ENCODE measurements around the gene WDR4. TPM values are rescaled to one million over a fixed set of nuclear protein-coding genes. Genes with fewer than 3 reads are reported as not detected.

WDR4 gene
- total RNA-seq, 2 experiments from 2014 or later, result 38.6 to 38.7 TPM

- no peaks in the 10 kb centered on the region for H3K9me3 Mint-ChIP-seq
- intact Hi-C loops (cut with micrococcal nuclease), result no loop called here
- H3K4me3 Mint-ChIP-seq, result no peak overlapping the region
- H3K36me3 Mint-ChIP-seq (ENCODE audit: low read depth), result peaks cover 33% of the 10 kb centered on the region
- CTCF ChIA-PET, result no interaction called here
- DNase-seq, result no peak
- H3K4me1 Mint-ChIP-seq (ENCODE audit: low read depth), result peaks cover 3% of the 10 kb centered on the region
- no peaks in the 10 kb centered on the region for H3K27me3 Mint-ChIP-seq (ENCODE audit: low read depth)
- no peak overlapping the region for H3K27ac Mint-ChIP-seq
Observed at GRCh38 chr21:42858185-42858847, 21.0 kb downstream of the WDR4 start.

DNA sequence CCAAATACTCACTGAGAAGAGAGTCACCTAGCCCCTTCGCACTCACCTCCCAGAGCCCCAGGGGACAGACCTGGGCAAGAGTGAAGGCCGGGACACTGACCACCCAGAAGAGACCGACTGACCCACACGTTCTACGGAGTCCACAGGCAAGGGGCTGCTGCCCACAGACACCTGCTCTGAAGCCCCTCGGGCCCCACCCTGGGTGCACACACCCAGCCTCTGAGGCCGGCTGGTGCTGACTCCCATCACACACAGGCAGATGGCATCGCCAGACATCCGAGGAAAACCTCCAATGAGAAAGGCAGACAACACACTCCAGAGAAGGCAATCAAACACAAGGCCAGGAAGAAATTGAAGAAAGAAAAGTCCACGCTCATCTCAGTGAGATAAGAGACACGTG, 22.1 kb downstream of the WDR4 start:
- CTCF ChIA-PET, result no interaction called here
- peaks cover 33% of the 10 kb centered on the region for H3K36me3 Mint-ChIP-seq (ENCODE audit: low read depth)
- no peak overlapping the region for H3K27ac Mint-ChIP-seq
- H3K9me3 Mint-ChIP-seq, result no peaks in the 10 kb centered on the region
- no peaks in the 10 kb centered on the region for H3K4me1 Mint-ChIP-seq (ENCODE audit: low read depth)
- no peak for DNase-seq
- no peaks in the 10 kb centered on the region for H3K27me3 Mint-ChIP-seq (ENCODE audit: low read depth)
- no peak overlapping the region for H3K4me3 Mint-ChIP-seq
- intact Hi-C loops (cut with micrococcal nuclease), result no loop called here

DNA sequence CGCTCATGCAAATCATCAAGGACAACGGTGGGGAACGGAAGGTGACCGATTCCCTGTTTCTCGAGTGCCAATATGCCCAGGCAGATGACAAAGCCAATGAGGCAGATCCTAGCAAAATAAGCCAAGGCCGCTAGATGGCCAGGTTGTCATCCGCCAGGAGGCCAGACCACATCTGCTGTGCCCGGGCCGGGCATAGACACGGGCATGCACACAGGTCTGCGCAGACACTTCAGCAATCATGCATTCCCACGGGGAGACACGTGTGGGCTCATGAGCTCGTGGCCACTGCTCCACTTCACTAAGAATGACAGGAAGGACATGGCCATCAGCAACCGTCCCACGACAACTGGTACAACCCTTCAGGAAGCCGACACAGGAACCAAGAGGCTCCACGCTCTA, 23.4 kb downstream of the WDR4 start:
- Mint-ChIP-seq H3K36me3 (ENCODE audit: low read depth) (peaks cover 38% of the 10 kb centered on the region), H3K27me3 (ENCODE audit: low read depth) (no peaks in the 10 kb centered on the region), H3K9me3 (no peaks in the 10 kb centered on the region), H3K4me1 (ENCODE audit: low read depth) (no peaks in the 10 kb centered on the region), H3K27ac (no peak overlapping the region), H3K4me3 (no peak overlapping the region)
- CTCF ChIA-PET, result no interaction called here
- no peak for DNase-seq
- intact Hi-C loops (cut with micrococcal nuclease), result no loop called here

DNA sequence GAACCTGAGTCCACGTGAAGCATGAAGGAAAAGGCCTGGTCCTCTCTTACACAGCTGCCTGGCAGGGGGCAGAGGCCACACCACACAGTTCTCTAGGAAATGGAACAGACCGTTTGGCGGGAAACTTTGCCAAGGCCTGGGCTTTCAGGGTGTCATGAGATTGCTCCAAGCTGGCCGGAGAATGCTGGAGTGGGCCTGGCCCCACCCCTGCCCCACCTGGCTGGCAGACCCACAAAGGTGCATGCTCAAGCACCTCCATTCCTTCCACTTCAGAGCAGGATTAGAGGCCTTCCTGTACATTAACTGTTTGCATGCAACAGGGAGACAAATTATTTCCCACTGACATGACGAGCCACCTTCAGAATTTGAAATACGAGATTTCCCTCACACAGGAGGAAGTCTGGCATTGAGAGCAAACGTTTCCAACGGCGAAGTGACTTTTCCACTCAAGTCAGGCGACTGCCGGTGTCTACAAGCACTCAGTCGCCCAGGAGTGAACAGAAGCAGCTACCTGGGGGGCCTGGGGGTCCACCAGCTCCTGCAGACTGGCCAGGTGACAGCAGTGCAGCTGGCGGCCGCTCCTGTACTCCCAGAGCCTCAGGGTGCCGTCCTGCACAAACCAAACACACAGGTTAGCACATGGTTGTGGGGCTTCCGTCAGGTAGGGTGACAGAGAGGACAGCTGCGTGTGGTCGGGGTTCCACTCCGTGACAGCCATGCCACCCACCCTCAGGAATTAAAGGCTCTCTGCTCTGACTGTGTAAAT, 24.0 kb downstream of the WDR4 start:
- Mint-ChIP-seq H3K4me3 (no peak overlapping the region), H3K27ac (no peak overlapping the region), H3K36me3 (ENCODE audit: low read depth) (peaks cover 36% of the 10 kb centered on the region), H3K9me3 (no peaks in the 10 kb centered on the region), H3K27me3 (ENCODE audit: low read depth) (no peaks in the 10 kb centered on the region), H3K4me1 (ENCODE audit: low read depth) (no peaks in the 10 kb centered on the region)
- DNase-seq, result no peak
- CTCF ChIA-PET, result interaction anchor here (0.6 kb wide), 1 partner anchor 414 kb away, joined by 5 read pairs; no protein-coding TSS in a partner anchor
- intact Hi-C loops (cut with micrococcal nuclease), result no loop called here

DNA sequence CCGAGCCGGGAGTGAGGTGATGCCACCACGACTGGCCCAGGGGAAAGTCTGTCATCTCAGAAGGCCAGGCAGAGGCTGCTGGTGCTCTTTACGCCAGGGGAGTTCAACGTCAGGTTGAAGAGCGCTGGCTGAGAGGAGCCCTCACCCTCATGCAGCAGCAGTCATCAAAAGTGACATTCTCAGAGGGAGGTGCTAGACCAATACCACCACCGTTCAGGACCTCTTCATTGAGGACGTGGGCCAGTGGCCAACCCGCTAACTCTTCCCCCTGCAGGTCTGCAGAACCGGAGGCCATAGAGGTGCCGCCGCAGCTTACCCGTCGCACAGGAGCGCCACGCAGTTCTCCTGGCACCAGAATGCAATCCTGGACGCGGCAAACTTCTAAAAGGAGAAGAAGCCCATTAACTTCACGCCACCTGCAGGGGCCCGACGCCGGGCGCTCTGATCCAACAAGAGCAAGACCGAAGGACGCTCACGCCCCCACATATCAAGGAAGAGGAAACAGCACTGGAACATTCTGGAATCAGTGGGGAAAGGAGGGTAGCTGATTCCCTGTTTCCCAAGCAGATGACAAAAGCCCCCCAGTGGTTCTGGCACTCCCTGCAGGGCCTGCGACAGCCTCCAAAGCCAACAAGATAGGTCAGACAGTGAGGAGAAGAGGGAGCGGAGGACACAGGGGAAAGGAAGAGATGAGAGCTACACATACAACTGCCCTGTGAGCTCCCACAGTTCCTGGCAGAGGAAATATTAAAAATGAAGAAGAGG, 24.9 kb downstream of the WDR4 start:
- DNase-seq, result no peak
- Mint-ChIP-seq H3K4me3 (no peak overlapping the region), H3K4me1 (ENCODE audit: low read depth) (peaks cover under 1% of the 10 kb centered on the region), H3K27me3 (ENCODE audit: low read depth) (no peaks in the 10 kb centered on the region), H3K36me3 (ENCODE audit: low read depth) (peaks cover 43% of the 10 kb centered on the region), H3K27ac (no peak overlapping the region), H3K9me3 (no peaks in the 10 kb centered on the region)
- CTCF ChIA-PET, result interaction anchor here (0.6 kb wide), 1 partner anchor 413 kb away, joined by 5 read pairs; no protein-coding TSS in a partner anchor
- intact Hi-C loops (cut with micrococcal nuclease), result no loop called here

DNA sequence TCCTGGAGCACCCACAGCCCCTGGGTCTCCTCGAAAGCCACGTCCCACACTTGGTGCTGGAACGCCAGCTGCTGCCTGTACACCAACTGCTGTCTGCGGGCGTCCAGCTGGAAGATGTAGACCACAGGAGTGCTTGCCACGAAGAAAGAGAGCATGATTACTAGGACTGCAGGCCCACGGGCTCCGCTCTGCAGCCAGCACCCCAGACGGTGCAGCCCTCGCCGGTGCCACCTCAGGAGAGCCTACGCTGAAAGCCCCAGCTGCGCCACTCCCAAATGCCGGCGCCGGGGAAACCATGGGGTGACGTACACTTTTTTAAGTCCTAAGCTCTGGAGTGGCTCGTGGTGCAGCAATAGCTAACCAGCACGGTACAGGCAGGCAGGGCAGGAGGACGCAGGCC, 25.7 kb downstream of the WDR4 start:
- no peaks in the 10 kb centered on the region for H3K27me3 Mint-ChIP-seq (ENCODE audit: low read depth)
- no peak overlapping the region for H3K27ac Mint-ChIP-seq
- no peaks in the 10 kb centered on the region for H3K9me3 Mint-ChIP-seq
- intact Hi-C loops (cut with micrococcal nuclease), result no loop called here
- CTCF ChIA-PET, result no interaction called here
- H3K36me3 Mint-ChIP-seq (ENCODE audit: low read depth), result peaks cover 47% of the 10 kb centered on the region
- peaks cover 3% of the 10 kb centered on the region for H3K4me1 Mint-ChIP-seq (ENCODE audit: low read depth)
- DNase-seq, result no peak
- H3K4me3 Mint-ChIP-seq, result no peak overlapping the region

DNA sequence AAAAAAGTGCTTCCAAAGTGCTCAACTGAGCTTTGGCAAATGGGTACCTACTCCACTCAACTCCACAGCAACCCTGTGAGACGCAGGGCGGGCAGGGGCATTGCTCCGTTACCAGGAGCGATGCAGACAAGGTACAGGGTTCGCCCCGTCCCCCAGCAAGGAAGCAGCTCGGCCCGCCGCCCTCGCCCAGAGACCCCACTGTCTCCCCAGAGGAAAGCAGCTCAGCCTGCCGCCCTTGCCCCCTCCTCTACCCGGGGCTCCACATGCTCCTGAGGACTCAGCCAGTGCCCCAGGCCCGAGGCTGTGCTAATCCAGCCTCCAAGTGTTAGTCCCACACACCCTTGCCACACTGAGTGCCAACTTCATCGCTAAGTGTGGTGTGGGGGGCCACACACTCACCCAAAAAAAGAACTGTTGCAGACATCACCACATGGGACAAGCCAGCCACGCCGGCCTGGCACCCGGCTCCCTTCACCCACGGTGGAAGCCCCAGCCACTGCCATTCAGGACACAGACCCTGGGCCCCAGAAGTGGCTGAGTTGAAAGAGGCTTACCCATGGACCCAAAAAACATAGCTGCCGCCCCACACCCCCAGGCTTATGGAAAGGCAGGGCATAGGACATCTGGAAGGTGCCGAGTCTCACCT, 26.3 kb downstream of the WDR4 start:
- H3K27me3 Mint-ChIP-seq (ENCODE audit: low read depth), result no peaks in the 10 kb centered on the region
- CTCF ChIA-PET, result no interaction called here
- H3K4me3 Mint-ChIP-seq, result no peak overlapping the region
- intact Hi-C loops (cut with micrococcal nuclease), result no loop called here
- no peak overlapping the region for H3K27ac Mint-ChIP-seq
- H3K4me1 Mint-ChIP-seq (ENCODE audit: low read depth), result peaks cover 3% of the 10 kb centered on the region
- no peaks in the 10 kb centered on the region for H3K9me3 Mint-ChIP-seq
- peaks cover 51% of the 10 kb centered on the region for H3K36me3 Mint-ChIP-seq (ENCODE audit: low read depth)
- no peak for DNase-seq

DNA sequence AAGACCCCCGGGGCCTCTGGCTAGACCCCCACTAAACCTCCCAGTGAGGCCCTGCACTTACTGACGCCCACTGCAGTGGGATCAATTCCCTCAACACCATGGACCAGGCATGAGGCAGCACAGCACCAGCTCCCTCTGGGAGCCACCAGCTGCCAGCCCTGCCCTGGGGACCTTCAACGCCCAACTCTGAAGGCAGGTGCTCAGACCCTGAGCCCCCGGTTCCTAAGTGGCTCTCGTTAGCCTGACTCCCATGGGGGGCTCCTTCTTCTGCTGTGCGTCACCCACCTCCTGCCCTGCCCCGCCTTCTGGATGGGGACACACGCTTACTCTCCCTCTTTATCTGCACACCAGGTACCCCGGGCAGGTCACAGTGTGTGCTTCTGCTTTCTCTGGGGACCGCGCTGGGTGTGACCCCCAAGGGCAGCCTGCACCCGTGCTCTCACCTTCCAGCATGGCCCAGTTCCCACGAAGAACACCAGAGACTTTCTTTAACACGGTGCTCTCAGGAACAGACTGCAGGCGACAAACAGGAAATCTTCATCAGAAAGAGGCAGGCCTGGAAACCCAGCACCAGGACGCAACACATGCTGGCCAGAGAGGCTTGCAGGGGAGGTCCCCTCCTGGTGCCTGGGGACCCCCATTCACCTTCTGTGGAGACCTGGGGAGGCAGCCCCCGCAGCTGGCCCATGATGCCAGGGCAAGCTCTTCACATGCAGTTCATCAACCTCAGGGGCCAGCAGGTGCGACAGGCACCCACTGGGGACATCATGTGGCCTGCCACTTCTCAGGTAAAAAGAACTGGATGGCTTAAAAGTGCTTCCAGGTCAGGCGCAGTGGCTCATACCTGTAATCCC, 27.3 kb downstream of the WDR4 start:
- H3K9me3 Mint-ChIP-seq, result no peaks in the 10 kb centered on the region
- H3K27ac Mint-ChIP-seq, result no peak overlapping the region
- no peaks in the 10 kb centered on the region for H3K27me3 Mint-ChIP-seq (ENCODE audit: low read depth)
- H3K36me3 Mint-ChIP-seq (ENCODE audit: low read depth), result peaks cover 51% of the 10 kb centered on the region
- no peak for DNase-seq
- intact Hi-C loops (cut with micrococcal nuclease), result no loop called here
- peaks cover 3% of the 10 kb centered on the region for H3K4me1 Mint-ChIP-seq (ENCODE audit: low read depth)
- no peak overlapping the region for H3K4me3 Mint-ChIP-seq
- CTCF ChIA-PET, result no interaction called here

- H3K36me3 Mint-ChIP-seq (ENCODE audit: low read depth), result peaks cover 56% of the 10 kb centered on the region
- no peaks in the 10 kb centered on the region for H3K27me3 Mint-ChIP-seq (ENCODE audit: low read depth)
- DNase-seq, result peak; percentile 27
- no peaks in the 10 kb centered on the region for H3K9me3 Mint-ChIP-seq
- H3K4me1 Mint-ChIP-seq (ENCODE audit: low read depth), result peaks cover 3% of the 10 kb centered on the region
- CTCF ChIA-PET, result no interaction called here
- H3K27ac Mint-ChIP-seq, result no peak overlapping the region
- intact Hi-C loops (cut with micrococcal nuclease), result no loop called here
- H3K4me3 Mint-ChIP-seq, result no peak overlapping the region
Observed at GRCh38 chr21:42850866-42851391, 28.4 kb downstream of the WDR4 start.

- CTCF ChIA-PET, result no interaction called here
- Mint-ChIP-seq H3K27ac (no peak overlapping the region), H3K4me1 (ENCODE audit: low read depth) (peaks cover 3% of the 10 kb centered on the region), H3K36me3 (ENCODE audit: low read depth) (peaks cover 56% of the 10 kb centered on the region), H3K4me3 (no peak overlapping the region), H3K27me3 (ENCODE audit: low read depth) (no peaks in the 10 kb centered on the region), H3K9me3 (no peaks in the 10 kb centered on the region)
- intact Hi-C loops (cut with micrococcal nuclease), result no loop called here
- DNase-seq, result no peak
Observed at GRCh38 chr21:42850463-42850862, 28.9 kb downstream of the WDR4 start.

DNA sequence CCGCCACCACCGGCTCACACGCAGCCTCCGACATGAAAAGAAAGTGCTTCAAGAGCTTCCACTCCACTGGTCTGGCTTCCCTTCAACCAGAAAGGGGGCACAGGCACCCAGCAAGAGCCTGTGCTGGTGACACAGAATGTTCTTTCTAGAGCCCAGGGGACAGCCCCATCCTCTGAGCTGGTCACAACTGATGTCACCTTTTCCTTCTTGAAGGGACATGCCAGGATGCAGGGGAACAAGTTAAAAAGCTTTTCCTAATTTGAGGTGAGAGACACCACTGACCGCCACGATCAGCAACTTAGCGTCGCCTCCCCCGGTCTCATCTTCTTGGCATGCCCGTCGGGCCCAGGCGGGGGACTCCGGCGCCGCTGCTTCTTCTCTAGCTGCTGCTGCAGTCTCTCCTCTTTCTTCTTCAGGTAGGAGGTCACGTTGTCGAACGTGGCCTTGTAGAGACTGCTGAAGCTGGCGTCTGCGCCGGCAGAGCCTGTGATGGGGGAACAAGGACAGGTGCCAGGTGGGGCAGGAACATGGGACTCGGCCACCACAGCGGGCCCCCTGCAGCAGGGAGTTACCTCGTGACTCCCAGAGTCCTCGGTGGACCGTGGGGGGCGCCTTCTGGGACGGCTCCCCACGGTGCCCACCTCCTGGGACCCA, 29.5 kb downstream of the WDR4 start:
- Mint-ChIP-seq H3K27ac (no peak overlapping the region), H3K9me3 (no peaks in the 10 kb centered on the region), H3K4me3 (no peak overlapping the region), H3K36me3 (ENCODE audit: low read depth) (peaks cover 60% of the 10 kb centered on the region), H3K27me3 (ENCODE audit: low read depth) (no peaks in the 10 kb centered on the region), H3K4me1 (ENCODE audit: low read depth) (peaks cover 3% of the 10 kb centered on the region)
- peak; percentile 24 for DNase-seq
- CTCF ChIA-PET, result interaction anchor here (1.1 kb wide), 1 partner anchor 219 kb away, joined by 3 read pairs; no protein-coding TSS in a partner anchor
- intact Hi-C loops (cut with micrococcal nuclease), result no loop called here
